Fibroblast of skin of back (primary cell): ENCODE data around the gene PPP1R11.
"Not testable (repeated sequence)": the region's sequence is repeated elsewhere in the genome, so short reads cannot be mapped to it uniquely, and the experiment has no call there.

Experiments used
- DNase-seq: peaks from one replicate; pipeline ENCODE4 v3.0.0-alpha.2; 2013

The PPP1R11 gene

GRCh38 chr6:30097902-30098768 is 31.1 kb downstream of the PPP1R11 start:
- no peak for DNase-seq

GRCh38 chr6:30100154-30100553 is 33.2 kb downstream of the PPP1R11 start:
- no peak for DNase-seq

GRCh38 chr6:30100585-30101443 is 33.8 kb downstream of the PPP1R11 start:
- no peak for DNase-seq

GRCh38 chr6:30101444-30102413 is 34.7 kb downstream of the PPP1R11 start:
- DNase-seq: peak; percentile 84

- no peak for DNase-seq
Measured at GRCh38 chr6:30102414-30102969, 35.5 kb downstream of the PPP1R11 start.

GRCh38 chr6:30102970-30103871 is 36.2 kb downstream of the PPP1R11 start:
- DNase-seq: peak; percentile 83

- no peak for DNase-seq
Measured at GRCh38 chr6:30103872-30104179, 36.8 kb downstream of the PPP1R11 start.

- no peak for DNase-seq
Measured at GRCh38 chr6:30104661-30105060, 37.7 kb downstream of the PPP1R11 start.

GRCh38 chr6:30111266-30111856 is 44.4 kb downstream of the PPP1R11 start:
- no peak for DNase-seq

- no peak for DNase-seq
Measured at GRCh38 chr6:30112402-30112994, 45.5 kb downstream of the PPP1R11 start.

GRCh38 chr6:30113003-30113759 is 46.2 kb downstream of the PPP1R11 start, which contains the start of gene TRIM31:
TSS of gene TRIM31 (minus strand) at chr6:30113090. CDS start at chr6:30112805, 285 bp downstream.
- no peak for DNase-seq

GRCh38 chr6:30113841-30114240 is 46.8 kb downstream of the PPP1R11 start:
- DNase-seq: no peak

- DNase-seq: no peak
Measured at GRCh38 chr6:30116724-30117123, 49.7 kb downstream of the PPP1R11 start.

- DNase-seq: not testable (repeated sequence)
Measured at GRCh38 chr6:30118691-30119090, 51.7 kb downstream of the PPP1R11 start.
